OCI-LY7 (cell line): ENCODE results near the gene GAS7. TPM values are rescaled to one million over a fixed set of nuclear protein-coding genes. Genes with fewer than 3 reads are reported as not detected.

Source experiments
- BruUV-seq: library from RNA; stranded (reverse); fragments of 400-500 nt; replicated peaks from 2 replicates; lab custom pipeline; 2021; lab: Mats Ljungman, UMichigan
- CTCF ChIA-PET: fragments of 300-600 bp; sonication (Branson Sonifier 250); formaldehyde crosslinking; loops from one replicate; lab custom pipeline; 2022; ENCODE audit warnings: antibody characterized with exemption; ENCODE audit not compliant: unreplicated experiment; lab: Charles Lee
- POLR2A ChIA-PET: fragments of 300-600 bp; sonication (Branson Sonifier 250); formaldehyde crosslinking; loops from one replicate; lab custom pipeline; 2022; ENCODE audit warnings: antibody characterized with exemption; lab: Charles Lee
- DNase-seq: peaks from one replicate; pipeline ENCODE4 v3.0.0-alpha.2; 2015; ENCODE audit warnings: low spot score
- H2AFZ ChIP-seq: fragments of 200-600 bp; sonication (generic), shearing (Covaris generic); 2 replicates; pipeline ENCODE4 v1.6.1; 2014; ENCODE audit warnings: mild to moderate bottlenecking, antibody characterized with exemption, low read length, moderate library complexity
- H3K27ac ChIP-seq: fragments of 200-600 bp; sonication (generic); 2 replicates; pipeline ENCODE4 v1.5.1; 2014; ENCODE audit warnings: mixed run types, low read depth, mild to moderate bottlenecking, moderate library complexity, low read length, inconsistent platforms; ENCODE audit not compliant: poor library complexity, severe bottlenecking
- H3K36me3 ChIP-seq: fragments of 200-600 bp; sonication (generic); 2 replicates; pipeline ENCODE4 v1.6.1; 2014; ENCODE audit warnings: mild to moderate bottlenecking, antibody characterized with exemption, low read length, moderate library complexity, mixed read lengths; ENCODE audit not compliant: insufficient read depth
- H3K4me1 ChIP-seq: fragments of 200-600 bp; sonication (generic); 2 replicates; pipeline ENCODE4 v1.5.1; 2014; ENCODE audit warnings: mild to moderate bottlenecking, low read length; ENCODE audit not compliant: insufficient read depth, poor library complexity, severe bottlenecking
- H3K4me2 ChIP-seq: fragments of 200-600 bp; sonication (generic); 2 replicates; pipeline ENCODE4 v1.6.1; 2014; ENCODE audit warnings: mild to moderate bottlenecking, low read length
- H3K4me3 ChIP-seq: fragments of 200-600 bp; sonication (generic); 2 replicates; pipeline ENCODE4 v1.5.1; 2014; ENCODE audit warnings: mild to moderate bottlenecking, low read depth, low read length; ENCODE audit not compliant: poor library complexity, severe bottlenecking
- H3K79me2 ChIP-seq: fragments of 200-600 bp; sonication (generic); 2 replicates; pipeline ENCODE4 v1.6.1; 2016; ENCODE audit warnings: low read depth, mild to moderate bottlenecking, low read length, moderate library complexity, mixed read lengths; ENCODE audit not compliant: insufficient read depth
- H3K9me2 ChIP-seq: fragments of 200-600 bp; sonication (generic); 2 replicates; pipeline ENCODE4 v1.6.1; 2016; ENCODE audit warnings: mild to moderate bottlenecking, low read length, mixed read lengths; ENCODE audit not compliant: insufficient read depth
- H3K9me3 ChIP-seq: fragments of 200-600 bp; sonication (generic); 2 replicates; pipeline ENCODE4 v1.6.1; 2014; ENCODE audit warnings: mild to moderate bottlenecking, mixed run types, low read length, mixed read lengths
- H4K20me1 ChIP-seq: fragments of 200-600 bp; sonication (generic); 2 replicates; pipeline ENCODE4 v1.6.1; 2014; ENCODE audit warnings: mild to moderate bottlenecking, antibody characterized with exemption, low read length, moderate library complexity, mixed read lengths; ENCODE audit not compliant: insufficient read depth
- CTCF ChIP-seq: fragments of 200-600 bp; sonication (generic); conservative IDR thresholded peaks from 2 replicates; pipeline ENCODE4 v1.5.1; 2014; ENCODE audit warnings: mild to moderate bottlenecking, antibody characterized with exemption, low read length, moderate library complexity, mixed read lengths
- EZH2phosphoT487 ChIP-seq: fragments of 200-600 bp; sonication (generic); IDR thresholded peaks from 2 replicates; pipeline ENCODE4 v1.6.1; 2018; ENCODE audit warnings: low read depth, borderline replicate concordance, mild to moderate bottlenecking, mixed run types, antibody characterized with exemption, low read length, moderate library complexity, mixed read lengths
- intact Hi-C: fragments of 100-400 bp; cut with micrococcal nuclease; formaldehyde crosslinking; loops from one replicate; pipeline ENCODE4 v1.10.0; 2022; ENCODE audit not compliant: unreplicated experiment
- total RNA-seq, 2 experiments: library from RNA; depleted of rRNA in 1 of 2; stranded (reverse); fragments of >200 nt in 1 of 2; shearing (Covaris generic) in 1 of 2; gene quantifications; 2 replicates each; pipeline ENCODE4 v1.2.3, GENCODE V29; 2014 to 2022

GAS7 gene
- total RNA-seq, 2 experiments from 2014 or later: 1.5 TPM; not detected in 1

- Histone ChIP-seq H3K36me3 (no peaks in the 10 kb centered on the region), H3K9me2 (no peaks in the 10 kb centered on the region), H3K27ac (no peak overlapping the region), H3K79me2 (no peaks in the 10 kb centered on the region), H3K4me3 (no peak overlapping the region), H3K4me2 (no peak overlapping the region), H2AFZ (no peak overlapping the region), H3K4me1 (no peaks in the 10 kb centered on the region), H4K20me1 (no peaks in the 10 kb centered on the region), H3K9me3 (no peaks in the 10 kb centered on the region)
- TF ChIP-seq EZH2phosphoT487 (no peak), CTCF (no peak)
- CTCF ChIA-PET: no interaction called here
- DNase-seq: no peak
- intact Hi-C loops: no loop called here
- POLR2A ChIA-PET: no interaction called here
- no TSS peak for BruUV-seq
Observed at GRCh38 chr17:9912121-9913099, 286.0 kb downstream of the GAS7 start.

GRCh38 chr17:9911089-9911488, 287.3 kb downstream of the GAS7 start:
- POLR2A ChIA-PET: no interaction called here
- no peaks in the 10 kb centered on the region for H3K4me1 ChIP-seq
- no peaks in the 10 kb centered on the region for H4K20me1 ChIP-seq
- intact Hi-C loops: no loop called here
- no TSS peak for BruUV-seq
- H2AFZ ChIP-seq: no peak overlapping the region
- no peak overlapping the region for H3K4me3 ChIP-seq
- CTCF ChIA-PET: no interaction called here
- no peak overlapping the region for H3K4me2 ChIP-seq
- no peaks in the 10 kb centered on the region for H3K79me2 ChIP-seq
- no peaks in the 10 kb centered on the region for H3K9me2 ChIP-seq
- no peak for DNase-seq
- no peak overlapping the region for H3K27ac ChIP-seq
- no peaks in the 10 kb centered on the region for H3K9me3 ChIP-seq
- no peaks in the 10 kb centered on the region for H3K36me3 ChIP-seq
- TF ChIP-seq CTCF: no peak
- TF ChIP-seq EZH2phosphoT487: no peak

- Histone ChIP-seq H3K4me1 (no peaks in the 10 kb centered on the region), H3K79me2 (no peaks in the 10 kb centered on the region), H3K9me2 (no peaks in the 10 kb centered on the region), H3K4me3 (no peak overlapping the region), H3K4me2 (no peak overlapping the region), H2AFZ (no peak overlapping the region), H3K27ac (no peak overlapping the region), H4K20me1 (no peaks in the 10 kb centered on the region), H3K36me3 (no peaks in the 10 kb centered on the region), H3K9me3 (no peaks in the 10 kb centered on the region)
- BruUV-seq: no TSS peak
- DNase-seq: no peak
- POLR2A ChIA-PET: no interaction called here
- TF ChIP-seq EZH2phosphoT487 (no peak), CTCF (no peak)
- CTCF ChIA-PET: no interaction called here
- intact Hi-C loops: no loop called here
Observed at GRCh38 chr17:9908649-9909042, 289.8 kb downstream of the GAS7 start.
